HG03139 (cell line): Measurements from ENCODE around the gene GPR107.
"Not testable (repeated sequence)": the region's sequence is repeated elsewhere in the genome, so short reads cannot be mapped to it uniquely, and the experiment has no call there.

Experiments used
- ATAC-seq: cut with Tn5 transposase; IDR thresholded peaks from one replicate; pipeline ENCODE4 v1.9.1; 2021; ENCODE audit not compliant: unreplicated experiment

Gene GPR107

GRCh38 chr9:130053504-130054324, at the start of gene GPR107:
Gene GPR107 (plus strand): TSS chr9:130053906. CDS start chr9:130053933, 27 bp downstream.
- ATAC-seq, result peak; percentile 75

- ATAC-seq, result no peak
Observed at GRCh38 chr9:130003943-130004552, 49.7 kb upstream of the GPR107 start.

- not testable (repeated sequence) for ATAC-seq
Observed at GRCh38 chr9:130006952-130007351, 46.8 kb upstream of the GPR107 start.

- ATAC-seq, result no peak
Observed at GRCh38 chr9:130008538-130008937, 45.2 kb upstream of the GPR107 start.

- ATAC-seq, result not testable (repeated sequence)
Observed at GRCh38 chr9:130009546-130009945, 44.2 kb upstream of the GPR107 start.

- no peak for ATAC-seq
Observed at GRCh38 chr9:130010151-130010988, 43.3 kb upstream of the GPR107 start.

GRCh38 chr9:130013326-130013725, 40.4 kb upstream of the GPR107 start:
- no peak for ATAC-seq

GRCh38 chr9:130015353-130016019, 38.2 kb upstream of the GPR107 start:
- ATAC-seq, result no peak

GRCh38 chr9:130017076-130017475, 36.6 kb upstream of the GPR107 start:
- no peak for ATAC-seq

- not testable (repeated sequence) for ATAC-seq
Observed at GRCh38 chr9:130017510-130017909, 36.2 kb upstream of the GPR107 start.

GRCh38 chr9:130018265-130018664, 35.4 kb upstream of the GPR107 start:
- no peak for ATAC-seq

- ATAC-seq, result no peak
Observed at GRCh38 chr9:130020618-130021017, 33.1 kb upstream of the GPR107 start.

- no peak for ATAC-seq
Observed at GRCh38 chr9:130021123-130021522, 32.6 kb upstream of the GPR107 start.

GRCh38 chr9:130021842-130022241, 31.9 kb upstream of the GPR107 start:
- not testable (repeated sequence) for ATAC-seq

- ATAC-seq, result no peak
Observed at GRCh38 chr9:130022566-130023143, 31.1 kb upstream of the GPR107 start.

- no peak for ATAC-seq
Observed at GRCh38 chr9:130023144-130023787, 30.4 kb upstream of the GPR107 start.

GRCh38 chr9:130023994-130024596, 29.6 kb upstream of the GPR107 start:
- no peak for ATAC-seq

GRCh38 chr9:130024597-130024994, 29.1 kb upstream of the GPR107 start:
- no peak for ATAC-seq

GRCh38 chr9:130026583-130027340, 26.9 kb upstream of the GPR107 start:
- ATAC-seq, result no peak
